ENCODE data around the gene PDYN.

The PDYN gene

GRCh38 chr20:1959156-1959555, 34.7 kb downstream of the PDYN start:
- Histone ChIP-seq H3K9me3 (ENCODE audit: severe bottlenecking) (no peaks in the 10 kb centered on the region), H3K27ac (no peak overlapping the region), H3K4me3 (ENCODE audit: low read depth, low read length) (no peak overlapping the region), H3K36me3 (no peaks in the 10 kb centered on the region), H3K27me3 (ENCODE audit: insufficient read depth, low read depth, severe bottlenecking) (no peaks in the 10 kb centered on the region)
- no peak for DNase-seq
- no peak for TF ChIP-seq CTCF (IDR thresholded peaks at IDR 0.05; ENCODE audit: low read depth, low read length)

GRCh38 chr20:1958426-1958825, 35.4 kb downstream of the PDYN start:
- H3K4me3 ChIP-seq (ENCODE audit: low read depth, low read length), result no peak overlapping the region

GRCh38 chr20:1955217-1955616, 38.6 kb downstream of the PDYN start:
- Histone ChIP-seq H3K4me3 (ENCODE audit: low read depth, low read length) (no peak overlapping the region), H3K27ac (no peak overlapping the region), H3K27me3 (ENCODE audit: insufficient read depth, low read depth, severe bottlenecking) (no peaks in the 10 kb centered on the region), H3K9me3 (ENCODE audit: severe bottlenecking) (no peaks in the 10 kb centered on the region), H3K36me3 (no peaks in the 10 kb centered on the region)
- DNase-seq, result peak; percentile 37
- no peak for TF ChIP-seq CTCF (IDR thresholded peaks at IDR 0.05; ENCODE audit: low read depth, low read length)

More at GRCh38 chr20:1958426-1958825, 35.4 kb downstream of the PDYN start:
- Histone ChIP-seq H3K36me3 (no peaks in the 10 kb centered on the region), H3K27me3 (ENCODE audit: insufficient read depth, low read depth, severe bottlenecking) (no peaks in the 10 kb centered on the region), H3K27ac (no peak overlapping the region), H3K9me3 (ENCODE audit: severe bottlenecking) (no peaks in the 10 kb centered on the region)
- no peak for TF ChIP-seq CTCF (IDR thresholded peaks at IDR 0.05; ENCODE audit: low read depth, low read length)
- no peak for DNase-seq

- Histone ChIP-seq H3K9me3 (ENCODE audit: severe bottlenecking) (no peaks in the 10 kb centered on the region), H3K36me3 (no peaks in the 10 kb centered on the region), H3K4me3 (ENCODE audit: low read depth, low read length) (no peak overlapping the region), H3K27me3 (ENCODE audit: insufficient read depth, low read depth, severe bottlenecking) (no peaks in the 10 kb centered on the region), H3K27ac (no peak overlapping the region)
- TF ChIP-seq CTCF (IDR thresholded peaks at IDR 0.05; ENCODE audit: low read depth, low read length), result no peak
- no peak for DNase-seq
These were observed 40.2 kb downstream of the PDYN start for GRCh38 chr20:1953621-1954020.

- no peak for DNase-seq
- Histone ChIP-seq H3K27ac (no peak overlapping the region), H3K4me3 (ENCODE audit: low read depth, low read length) (no peak overlapping the region), H3K9me3 (ENCODE audit: severe bottlenecking) (no peaks in the 10 kb centered on the region), H3K27me3 (ENCODE audit: insufficient read depth, low read depth, severe bottlenecking) (no peaks in the 10 kb centered on the region), H3K36me3 (no peaks in the 10 kb centered on the region)
- no peak for TF ChIP-seq CTCF (IDR thresholded peaks at IDR 0.05; ENCODE audit: low read depth, low read length)
These were observed 40.9 kb downstream of the PDYN start for GRCh38 chr20:1952737-1953530.
